Pancreas (tissue), 10 donors: Measurements from ENCODE around the gene AIF1. TPM values are rescaled to one million over a fixed set of nuclear protein-coding genes. Genes with fewer than 3 reads are reported as not detected.

Experiments used
- ATAC-seq, 4 donors: fragments of 200-7000 bp; cut with Tn5 transposase; one replicate each; pipeline versions ENCODE4 v1.8.0 to v1.9.1; 2020; ENCODE audit warnings: mild to moderate bottlenecking in 4 of 4, moderate library complexity in 4 of 4
- DNase-seq, 6 donors: peaks; one replicate each; pipeline ENCODE4 v3.0.0-alpha.2; 2020
- FAIRE-seq: peaks from 2 replicates; lab custom pipeline; 2012; peaks lifted over from hg19 to GRCh38; lab: Jason Lieb, UNC
- H3K27ac ChIP-seq, 4 donors: fragments of 200-600 bp; sonication (generic); 1 replicate in 3 of 4; 2 replicates in 1 of 4; pipeline versions ENCODE4 v1.5.0 to v1.8.0; 2020
- H3K27me3 ChIP-seq, 4 donors: fragments of 200-600 bp; one replicate each; pipeline ENCODE4 v1.8.0; 2021
- H3K36me3 ChIP-seq, 3 donors: fragments of 200-600 bp; sonication (generic) in 1 of 3; one replicate each; pipeline versions ENCODE4 v1.5.0 to v1.8.0; 2020 to 2021
- H3K4me1 ChIP-seq, 3 donors: fragments of 200-600 bp; one replicate each; pipeline ENCODE4 v1.8.0; 2021
- H3K4me3 ChIP-seq, 4 donors: fragments of 200-600 bp; sonication (generic) in 2 of 4; one replicate each; pipeline versions ENCODE4 v1.5.0 to v1.8.0; 2020 to 2021
- H3K9me3 ChIP-seq, 4 donors: fragments of 200-600 bp; one replicate each; pipeline ENCODE4 v1.8.0; 2021
- CTCF ChIP-seq, 4 donors: fragments of 200-600 bp; sonication (generic) in 3 of 4; IDR thresholded peaks; one replicate each; pipeline versions ENCODE4 v1.5.0 to v1.8.0; 2021; ENCODE audit warnings: antibody characterized with exemption in 4 of 4
- WGBS, 2 donors: extraction: QIAGEN DNeasy Blood & Tissue Kit; methylation state at CpG; one replicate each; pipeline ENCODE4 v1.1.7; 2013; 5-methylcytosine and 5-hydroxymethylcytosine counted together
- intact Hi-C, 3 donors: fragments of 100-400 bp; cut with DNase I; formaldehyde crosslinking; loops; one replicate each; pipeline versions ENCODE4 v1.11.1 to v1.14.2; 2022
- polyA plus RNA-seq, 2 donors: library from polyadenylated mRNA; stranded (reverse); fragments of 200-250 nt; gene quantifications; one replicate each; pipeline ENCODE4 v1.2.3, GENCODE V29; 2013
- total RNA-seq, 6 donors: library from RNA; stranded (reverse); fragmentation: NEBNext Ultra II Directional in 4 of 6; extraction: Animal tissue kit (Norgen Biotek cat#: 25700) in 4 of 6; gene quantifications; one replicate each; pipeline versions ENCODE4 v1.2.1 to v1.2.4, GENCODE V29; 2021 to 2023
- donor health status: healthy with polysubstance abuse.
- donor health status: DM: no; HTN: no; CAD: no; lungs with moderate emphysema.
- donor health status: DM: no; HTN: no; CAD: no.
- donor health status: control.
- donor health status: control.
- donor health status: Bipolar disorder and iron deficiency.
- donor health status: DM: yes; HTN: yes; CAD: no.
- donor health status: DM: no; HTN: no; CAD: no.
- donor health status: DM: no; HTN: no; CAD: no.
- donor health status: DM: yes; HTN: yes; CAD: no.

Gene AIF1
- total and polyA plus RNA-seq, 8 donors, result 1.1 to 18.6 (median 11.8) TPM

- peaks cover 21 to 35% (median 31%) of the 10 kb centered on the region in 3 donors for H3K4me1 ChIP-seq
- TF ChIP-seq CTCF (IDR thresholded peaks at IDR 0.05), result no peak
- H3K9me3 ChIP-seq, result no peaks in the 10 kb centered on the region
- FAIRE-seq, result no peak
- H3K36me3 ChIP-seq, result peaks cover 0 to 13% (median 0%) of the 10 kb centered on the region in 3 donors
- DNase-seq, result no peak
- ATAC-seq, result no peak
- no peaks in the 10 kb centered on the region for H3K27me3 ChIP-seq
- peak overlapping the region in 2 of 4 donors; percentile 66 to 72 for H3K4me3 ChIP-seq
- peak overlapping the region in 1 of 4 donors; percentile 90 for H3K27ac ChIP-seq
- 58 to 61% methylated on average over 9 of the region's 9 CpGs for WGBS, 2 donors
- intact Hi-C loops, result no loop called here
Observed at GRCh38 chr6:31663126-31663960, 48.3 kb downstream of the AIF1 start.

GRCh38 chr6:31663961-31664789 lies 49.1 kb downstream of the AIF1 start:
- peak in 1 of 6 donors; percentile 33 for DNase-seq
- Histone ChIP-seq H3K36me3 (peaks cover 0 to 21% (median 6%) of the 10 kb centered on the region in 3 donors), H3K4me3 (peak overlapping the region; percentile 66 to 80 (median 74)), H3K27ac (peak overlapping the region; percentile 71 to 90 (median 78)), H3K4me1 (peaks cover 13 to 27% (median 25%) of the 10 kb centered on the region in 3 donors), H3K27me3 (no peaks in the 10 kb centered on the region), H3K9me3 (no peaks in the 10 kb centered on the region)
- ATAC-seq, result no peak
- FAIRE-seq, result no peak
- TF ChIP-seq CTCF (IDR thresholded peaks at IDR 0.05), result no peak
- intact Hi-C loops, result no loop called here
- WGBS, 2 donors, result 18% methylated on average over 17 of the region's 17 CpGs

GRCh38 chr6:31664790-31665500 lies 49.9 kb downstream of the AIF1 start, which contains the start of gene GPANK1:
GPANK1 (minus strand) TSS chr6:31664997; CDS start chr6:31664478, 519 bp downstream.
- peak; percentile 83 to 93 (median 86) for DNase-seq
- intact Hi-C loops, result no loop called here
- Histone ChIP-seq H3K4me1 (peaks cover 11 to 24% (median 23%) of the 10 kb centered on the region in 3 donors), H3K27ac (peak within 1 kb of the TSS; percentile 71 to 90 (median 78)), H3K4me3 (peak within 1 kb of the TSS; percentile 66 to 80 (median 74)), H3K36me3 (peaks cover 0 to 29% (median 14%) of the 10 kb centered on the region in 3 donors), H3K27me3 (no peaks in the 10 kb centered on the region), H3K9me3 (no peaks in the 10 kb centered on the region)
- 0 to 1% methylated on average over 39 of the region's 39 CpGs for WGBS, 2 donors
- TF ChIP-seq CTCF (IDR thresholded peaks at IDR 0.05), result no peak
- FAIRE-seq, result no peak
- ATAC-seq, result peak; percentile 73 to 83 (median 74)

- no peak for FAIRE-seq
Observed at GRCh38 chr6:31665501-31666336, 50.7 kb downstream of the AIF1 start, which contains the start of gene CSNK2B. CSNK2B (plus strand) TSS chr6:31666080; CDS start chr6:31666832, 752 bp downstream.

More at GRCh38 chr6:31665501-31666336, 50.7 kb downstream of the AIF1 start, which contains the start of gene CSNK2B:
- ATAC-seq (peak; percentile 90 to 94 (median 91)), DNase-seq (peak; percentile 93 to 99 (median 97))
- Histone ChIP-seq H3K36me3 (peaks cover 2 to 37% (median 15%) of the 10 kb centered on the region in 3 donors), H3K27ac (peak within 1 kb of the TSS; percentile 71 to 90 (median 78)), H3K9me3 (no peaks in the 10 kb centered on the region), H3K27me3 (no peaks in the 10 kb centered on the region), H3K4me3 (peak within 1 kb of the TSS; percentile 66 to 80 (median 74)), H3K4me1 (peaks cover 11 to 24% (median 23%) of the 10 kb centered on the region in 3 donors)
- intact Hi-C loops, result no loop called here
- 0 to 1% methylated on average over 63 of the region's 63 CpGs for WGBS, 2 donors
- no peak for TF ChIP-seq CTCF (IDR thresholded peaks at IDR 0.05)
